ENCODE measurements around the gene KRT20.

DNA sequence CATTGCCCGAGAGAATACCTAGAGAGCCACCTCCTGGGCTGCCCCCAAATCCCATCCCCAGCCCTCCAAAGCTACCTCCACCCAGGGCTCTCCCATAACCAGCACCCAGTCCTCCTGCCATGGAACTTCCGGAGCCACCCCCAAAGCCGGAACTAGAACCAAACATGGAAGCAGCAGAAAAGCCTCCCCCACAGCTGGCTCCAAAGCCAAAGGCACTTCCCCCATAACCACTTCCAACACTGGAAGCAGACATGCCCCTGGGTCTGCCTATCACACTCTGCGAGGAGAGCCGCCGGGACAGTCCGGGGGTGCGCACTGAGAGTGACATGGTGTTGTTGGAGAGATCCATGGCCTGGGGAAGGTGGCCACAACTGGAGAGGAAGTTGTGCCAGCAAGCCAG is 18.2 kb downstream of the KRT20 start, which contains the start of gene KRT12:
- TF ChIP-seq, protein P1, sequence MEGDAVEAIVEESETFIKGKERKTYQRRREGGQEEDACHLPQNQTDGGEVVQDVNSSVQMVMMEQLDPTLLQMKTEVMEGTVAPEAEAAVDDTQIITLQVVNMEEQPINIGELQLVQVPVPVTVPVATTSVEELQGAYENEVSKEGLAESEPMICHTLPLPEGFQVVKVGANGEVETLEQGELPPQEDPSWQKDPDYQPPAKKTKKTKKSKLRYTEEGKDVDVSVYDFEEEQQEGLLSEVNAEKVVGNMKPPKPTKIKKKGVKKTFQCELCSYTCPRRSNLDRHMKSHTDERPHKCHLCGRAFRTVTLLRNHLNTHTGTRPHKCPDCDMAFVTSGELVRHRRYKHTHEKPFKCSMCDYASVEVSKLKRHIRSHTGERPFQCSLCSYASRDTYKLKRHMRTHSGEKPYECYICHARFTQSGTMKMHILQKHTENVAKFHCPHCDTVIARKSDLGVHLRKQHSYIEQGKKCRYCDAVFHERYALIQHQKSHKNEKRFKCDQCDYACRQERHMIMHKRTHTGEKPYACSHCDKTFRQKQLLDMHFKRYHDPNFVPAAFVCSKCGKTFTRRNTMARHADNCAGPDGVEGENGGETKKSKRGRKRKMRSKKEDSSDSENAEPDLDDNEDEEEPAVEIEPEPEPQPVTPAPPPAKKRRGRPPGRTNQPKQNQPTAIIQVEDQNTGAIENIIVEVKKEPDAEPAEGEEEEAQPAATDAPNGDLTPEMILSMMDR (conservative IDR thresholded peaks at IDR 0.05; ENCODE audit: low read depth in 2 of 2): no peak
- TF ChIP-seq POLR2AphosphoS5 (IDR thresholded peaks at IDR 0.05; ENCODE audit: low read depth): no peak
- TF ChIP-seq, protein P2, sequence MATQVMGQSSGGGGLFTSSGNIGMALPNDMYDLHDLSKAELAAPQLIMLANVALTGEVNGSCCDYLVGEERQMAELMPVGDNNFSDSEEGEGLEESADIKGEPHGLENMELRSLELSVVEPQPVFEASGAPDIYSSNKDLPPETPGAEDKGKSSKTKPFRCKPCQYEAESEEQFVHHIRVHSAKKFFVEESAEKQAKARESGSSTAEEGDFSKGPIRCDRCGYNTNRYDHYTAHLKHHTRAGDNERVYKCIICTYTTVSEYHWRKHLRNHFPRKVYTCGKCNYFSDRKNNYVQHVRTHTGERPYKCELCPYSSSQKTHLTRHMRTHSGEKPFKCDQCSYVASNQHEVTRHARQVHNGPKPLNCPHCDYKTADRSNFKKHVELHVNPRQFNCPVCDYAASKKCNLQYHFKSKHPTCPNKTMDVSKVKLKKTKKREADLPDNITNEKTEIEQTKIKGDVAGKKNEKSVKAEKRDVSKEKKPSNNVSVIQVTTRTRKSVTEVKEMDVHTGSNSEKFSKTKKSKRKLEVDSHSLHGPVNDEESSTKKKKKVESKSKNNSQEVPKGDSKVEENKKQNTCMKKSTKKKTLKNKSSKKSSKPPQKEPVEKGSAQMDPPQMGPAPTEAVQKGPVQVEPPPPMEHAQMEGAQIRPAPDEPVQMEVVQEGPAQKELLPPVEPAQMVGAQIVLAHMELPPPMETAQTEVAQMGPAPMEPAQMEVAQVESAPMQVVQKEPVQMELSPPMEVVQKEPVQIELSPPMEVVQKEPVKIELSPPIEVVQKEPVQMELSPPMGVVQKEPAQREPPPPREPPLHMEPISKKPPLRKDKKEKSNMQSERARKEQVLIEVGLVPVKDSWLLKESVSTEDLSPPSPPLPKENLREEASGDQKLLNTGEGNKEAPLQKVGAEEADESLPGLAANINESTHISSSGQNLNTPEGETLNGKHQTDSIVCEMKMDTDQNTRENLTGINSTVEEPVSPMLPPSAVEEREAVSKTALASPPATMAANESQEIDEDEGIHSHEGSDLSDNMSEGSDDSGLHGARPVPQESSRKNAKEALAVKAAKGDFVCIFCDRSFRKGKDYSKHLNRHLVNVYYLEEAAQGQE (IDR thresholded peaks at IDR 0.05; ENCODE audit: unreplicated experiment): no peak
- TF ChIP-seq CREB1 (CRISPR knock-in tag; IDR thresholded peaks at IDR 0.05; ENCODE audit: low read depth): no peak
- no peak for TF ChIP-seq EZH2 (IDR thresholded peaks at IDR 0.05; ENCODE audit: low read depth, unreplicated experiment)
- no peak for TF ChIP-seq ZNF331 (CRISPR knock-in tag; IDR thresholded peaks at IDR 0.05; ENCODE audit: low read depth)
- TF ChIP-seq EZH2phosphoT487 (IDR thresholded peaks at IDR 0.05; ENCODE audit: unreplicated experiment): no peak
- TF ChIP-seq JUNB (IDR thresholded peaks at IDR 0.05; ENCODE audit: unreplicated experiment): no peak
- no peak for TF ChIP-seq ZNF114 (CRISPR knock-in tag; IDR thresholded peaks at IDR 0.05)
- TF ChIP-seq, protein P3, sequence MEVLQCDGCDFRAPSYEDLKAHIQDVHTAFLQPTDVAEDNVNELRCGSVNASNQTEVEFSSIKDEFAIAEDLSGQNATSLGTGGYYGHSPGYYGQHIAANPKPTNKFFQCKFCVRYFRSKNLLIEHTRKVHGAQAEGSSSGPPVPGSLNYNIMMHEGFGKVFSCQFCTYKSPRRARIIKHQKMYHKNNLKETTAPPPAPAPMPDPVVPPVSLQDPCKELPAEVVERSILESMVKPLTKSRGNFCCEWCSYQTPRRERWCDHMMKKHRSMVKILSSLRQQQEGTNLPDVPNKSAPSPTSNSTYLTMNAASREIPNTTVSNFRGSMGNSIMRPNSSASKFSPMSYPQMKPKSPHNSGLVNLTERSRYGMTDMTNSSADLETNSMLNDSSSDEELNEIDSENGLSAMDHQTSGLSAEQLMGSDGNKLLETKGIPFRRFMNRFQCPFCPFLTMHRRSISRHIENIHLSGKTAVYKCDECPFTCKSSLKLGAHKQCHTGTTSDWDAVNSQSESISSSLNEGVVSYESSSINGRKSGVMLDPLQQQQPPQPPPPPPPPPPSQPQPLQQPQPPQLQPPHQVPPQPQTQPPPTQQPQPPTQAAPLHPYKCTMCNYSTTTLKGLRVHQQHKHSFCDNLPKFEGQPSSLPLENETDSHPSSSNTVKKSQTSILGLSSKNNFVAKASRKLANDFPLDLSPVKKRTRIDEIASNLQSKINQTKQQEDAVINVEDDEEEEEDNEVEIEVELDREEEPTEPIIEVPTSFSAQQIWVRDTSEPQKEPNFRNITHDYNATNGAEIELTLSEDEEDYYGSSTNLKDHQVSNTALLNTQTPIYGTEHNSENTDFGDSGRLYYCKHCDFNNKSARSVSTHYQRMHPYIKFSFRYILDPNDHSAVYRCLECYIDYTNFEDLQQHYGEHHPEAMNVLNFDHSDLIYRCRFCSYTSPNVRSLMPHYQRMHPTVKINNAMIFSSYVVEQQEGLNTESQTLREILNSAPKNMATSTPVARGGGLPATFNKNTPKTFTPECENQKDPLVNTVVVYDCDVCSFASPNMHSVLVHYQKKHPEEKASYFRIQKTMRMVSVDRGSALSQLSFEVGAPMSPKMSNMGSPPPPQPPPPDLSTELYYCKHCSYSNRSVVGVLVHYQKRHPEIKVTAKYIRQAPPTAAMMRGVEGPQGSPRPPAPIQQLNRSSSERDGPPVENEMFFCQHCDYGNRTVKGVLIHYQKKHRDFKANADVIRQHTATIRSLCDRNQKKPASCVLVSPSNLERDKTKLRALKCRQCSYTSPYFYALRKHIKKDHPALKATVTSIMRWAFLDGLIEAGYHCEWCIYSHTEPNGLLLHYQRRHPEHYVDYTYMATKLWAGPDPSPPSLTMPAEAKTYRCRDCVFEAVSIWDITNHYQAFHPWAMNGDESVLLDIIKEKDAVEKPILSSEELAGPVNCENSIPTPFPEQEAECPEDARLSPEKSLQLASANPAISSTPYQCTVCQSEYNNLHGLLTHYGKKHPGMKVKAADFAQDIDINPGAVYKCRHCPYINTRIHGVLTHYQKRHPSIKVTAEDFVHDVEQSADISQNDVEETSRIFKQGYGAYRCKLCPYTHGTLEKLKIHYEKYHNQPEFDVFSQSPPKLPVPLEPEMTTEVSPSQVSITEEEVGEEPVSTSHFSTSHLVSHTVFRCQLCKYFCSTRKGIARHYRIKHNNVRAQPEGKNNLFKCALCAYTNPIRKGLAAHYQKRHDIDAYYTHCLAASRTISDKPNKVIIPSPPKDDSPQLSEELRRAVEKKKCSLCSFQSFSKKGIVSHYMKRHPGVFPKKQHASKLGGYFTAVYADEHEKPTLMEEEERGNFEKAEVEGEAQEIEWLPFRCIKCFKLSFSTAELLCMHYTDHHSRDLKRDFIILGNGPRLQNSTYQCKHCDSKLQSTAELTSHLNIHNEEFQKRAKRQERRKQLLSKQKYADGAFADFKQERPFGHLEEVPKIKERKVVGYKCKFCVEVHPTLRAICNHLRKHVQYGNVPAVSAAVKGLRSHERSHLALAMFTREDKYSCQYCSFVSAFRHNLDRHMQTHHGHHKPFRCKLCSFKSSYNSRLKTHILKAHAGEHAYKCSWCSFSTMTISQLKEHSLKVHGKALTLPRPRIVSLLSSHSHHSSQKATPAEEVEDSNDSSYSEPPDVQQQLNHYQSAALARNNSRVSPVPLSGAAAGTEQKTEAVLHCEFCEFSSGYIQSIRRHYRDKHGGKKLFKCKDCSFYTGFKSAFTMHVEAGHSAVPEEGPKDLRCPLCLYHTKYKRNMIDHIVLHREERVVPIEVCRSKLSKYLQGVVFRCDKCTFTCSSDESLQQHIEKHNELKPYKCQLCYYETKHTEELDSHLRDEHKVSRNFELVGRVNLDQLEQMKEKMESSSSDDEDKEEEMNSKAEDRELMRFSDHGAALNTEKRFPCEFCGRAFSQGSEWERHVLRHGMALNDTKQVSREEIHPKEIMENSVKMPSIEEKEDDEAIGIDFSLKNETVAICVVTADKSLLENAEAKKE (CRISPR knock-in tag; IDR thresholded peaks at IDR 0.05): no peak
- no peak for TF ChIP-seq NANOG (IDR thresholded peaks at IDR 0.05; ENCODE audit: borderline replicate concordance)

Measured in GM23338 (cell line).